HepG2 (cell line): Measurements from ENCODE around the gene SGPL1. TPM values are rescaled to one million over a fixed set of nuclear protein-coding genes. Genes with fewer than 3 reads are reported as not detected.

Source experiments
- ATRX ChIP-seq: sonication (generic); formaldehyde crosslinking; IDR thresholded peaks from 2 replicates; pipeline ENCODE4 v1.4.0; 2020; ENCODE audit warnings: missing genetic modification reagents, borderline replicate concordance
- CAMTA2 ChIP-seq: sonication (generic); formaldehyde crosslinking; IDR thresholded peaks from 2 replicates; pipeline ENCODE4 v1.4.0; 2020; ENCODE audit warnings: mild to moderate bottlenecking, missing genetic modification reagents, borderline replicate concordance
- CSRNP1 ChIP-seq: sonication (generic); formaldehyde crosslinking; IDR thresholded peaks from 2 replicates; pipeline ENCODE4 v1.8.1; 2023; ENCODE audit warnings: mild to moderate bottlenecking, missing genetic modification reagents
- DNMT3B ChIP-seq: conservative IDR thresholded peaks from 2 replicates; pipeline ENCODE4 v1.6.1; 2016; ENCODE audit warnings: missing biosample characterization, control low read depth
- ELF4 ChIP-seq: sonication (generic); formaldehyde crosslinking; IDR thresholded peaks from 2 replicates; pipeline ENCODE4 v1.5.0; 2020; ENCODE audit warnings: missing genetic modification reagents, mild to moderate bottlenecking, moderate library complexity, borderline replicate concordance
- HDAC1 ChIP-seq: sonication (generic); formaldehyde crosslinking; IDR thresholded peaks from 2 replicates; pipeline ENCODE4 v1.5.1; 2020; ENCODE audit warnings: mild to moderate bottlenecking, missing genetic modification reagents
- MAF1 ChIP-seq: sonication (generic); formaldehyde crosslinking; IDR thresholded peaks from 2 replicates; pipeline ENCODE4 v1.5.0; 2020; ENCODE audit warnings: missing genetic modification reagents, borderline replicate concordance
- MAFG ChIP-seq: sonication (generic); formaldehyde crosslinking; IDR thresholded peaks from 2 replicates; pipeline ENCODE4 v1.5.1; 2020; ENCODE audit warnings: mild to moderate bottlenecking, missing genetic modification reagents
- MYNN ChIP-seq: sonication (generic); formaldehyde crosslinking; IDR thresholded peaks from 2 replicates; pipeline ENCODE4 v1.4.0; 2020; ENCODE audit warnings: mild to moderate bottlenecking, low read depth, missing genetic modification reagents
- RNF2 ChIP-seq: fragments of 450-650 bp; conservative IDR thresholded peaks from 2 replicates; pipeline ENCODE4 v1.6.1; 2016; ENCODE audit warnings: low read depth
- SATB2 ChIP-seq: sonication (generic); formaldehyde crosslinking; IDR thresholded peaks from 2 replicates; pipeline ENCODE4 v1.5.0; 2020; ENCODE audit warnings: missing genetic modification reagents
- SNAPC2 ChIP-seq: sonication (generic); formaldehyde crosslinking; IDR thresholded peaks from 2 replicates; pipeline ENCODE4 v1.8.1; 2022; ENCODE audit warnings: mild to moderate bottlenecking, missing genetic modification reagents
- XRCC5 ChIP-seq: fragments of 200-400 bp; formaldehyde crosslinking; optimal IDR thresholded peaks from 2 replicates; pipeline ENCODE3; 2017; ENCODE audit warnings: mild to moderate bottlenecking, low read length
- ZBTB10 ChIP-seq: sonication (generic); formaldehyde crosslinking; IDR thresholded peaks from 2 replicates; pipeline ENCODE4 v1.4.0; 2020; ENCODE audit warnings: missing genetic modification reagents, borderline replicate concordance
- ZNF124 ChIP-seq: sonication (generic); formaldehyde crosslinking; IDR thresholded peaks from 2 replicates; pipeline ENCODE4 v1.4.0; 2020; ENCODE audit warnings: missing genetic modification reagents
- ZNF230 ChIP-seq: sonication (generic); formaldehyde crosslinking; IDR thresholded peaks from 2 replicates; pipeline ENCODE4 v1.4.0; 2020; ENCODE audit warnings: mild to moderate bottlenecking, missing genetic modification reagents
- ZNF282 ChIP-seq: fragments of 450-650 bp; IDR thresholded peaks from 2 replicates; pipeline ENCODE4 v1.6.1; 2018; ENCODE audit not compliant: partially characterized antibody
- ZNF431 ChIP-seq: sonication (generic); formaldehyde crosslinking; IDR thresholded peaks from 2 replicates; pipeline ENCODE4 v1.9.0; 2022; ENCODE audit warnings: missing genetic modification reagents, low read depth, mild to moderate bottlenecking, borderline replicate concordance
- ZNF512 ChIP-seq: sonication (generic); formaldehyde crosslinking; IDR thresholded peaks from 2 replicates; pipeline ENCODE4 v1.4.0; 2020; ENCODE audit warnings: mild to moderate bottlenecking, missing genetic modification reagents
- ZNF782 ChIP-seq: sonication (generic); formaldehyde crosslinking; IDR thresholded peaks from 2 replicates; pipeline ENCODE4 v1.4.0; 2020; ENCODE audit warnings: missing genetic modification reagents, mild to moderate bottlenecking, borderline replicate concordance
- polyA plus RNA-seq, 8 experiments: library from polyadenylated mRNA; depleted of rRNA in 3 of 8; stranded (reverse) in 7 of 8; unstranded in 1 of 8; fragments of >200 nt; fragmentation: Illumina TruSeq in 4 of 8; extraction: Trizol in 4 of 8; gene quantifications; 2 replicates each; pipeline versions ENCODE4 v1.2.1 to v1.2.3, GENCODE V29; 2011 to 2016; ENCODE audit warnings: low read depth in 4 of 8, missing spikeins in 1 of 8, mixed read lengths in 1 of 8; ENCODE audit not compliant: insufficient read depth in 1 of 8
- total RNA-seq, 5 experiments: library from RNA; depleted of rRNA; stranded (reverse); fragments of >200 nt; fragmentation: Illumina TruSeq; extraction: Trizol; gene quantifications; 2 replicates each; pipeline ENCODE4 v1.2.3, GENCODE V29; 2016; ENCODE audit warnings: low read depth in 1 of 5
- TF ChIP-seq, protein P1 (sequence below): sonication (generic); formaldehyde crosslinking; IDR thresholded peaks from 2 replicates; pipeline ENCODE4 v1.5.1; 2020; ENCODE audit warnings: missing genetic modification reagents, mild to moderate bottlenecking, borderline replicate concordance

Gene SGPL1
- total and polyA plus RNA-seq, 2 of the 13 experiments (the other 11 are each of a cell fraction or from before 2014, with no cell fraction given), result 17.6 to 25.0 TPM

DNA sequence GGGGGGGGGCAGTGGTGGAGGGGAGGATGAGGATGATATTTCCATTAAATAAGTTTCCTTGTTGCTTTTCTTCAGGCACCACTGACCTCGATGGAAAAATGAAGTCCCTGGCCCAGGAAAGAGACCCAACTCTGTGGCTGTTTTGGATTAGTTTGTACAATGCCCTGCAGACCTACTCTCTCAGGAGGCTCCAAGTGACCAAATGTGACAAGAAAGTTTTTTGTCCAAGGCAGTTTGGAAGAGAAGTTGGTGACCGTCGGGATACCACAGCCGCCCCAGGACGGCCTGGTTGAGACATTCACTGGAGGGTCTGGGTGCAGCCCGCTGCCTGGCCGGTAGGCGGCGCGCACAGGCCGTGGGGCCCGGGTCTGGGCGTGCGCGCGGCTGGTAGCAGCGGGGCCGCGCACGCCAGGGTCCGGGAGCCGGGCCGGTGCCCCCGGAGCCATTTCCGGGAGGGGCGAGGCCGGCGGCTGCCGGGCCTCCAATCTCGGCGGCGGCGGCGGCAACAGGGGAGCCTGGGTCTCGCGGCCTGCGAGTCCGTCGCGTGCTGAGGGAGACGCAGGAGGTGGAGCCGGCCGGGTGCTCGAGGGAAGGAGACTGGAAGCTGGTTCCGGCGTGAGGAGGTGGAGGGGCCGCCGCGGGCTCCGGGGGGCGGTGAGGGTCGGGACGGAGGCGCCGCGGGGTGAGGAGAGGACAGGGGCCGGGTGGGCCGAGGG is at the start of gene SGPL1 (continued):
- TF ChIP-seq ATRX (CRISPR knock-in tag) (no peak), HDAC1 (CRISPR knock-in tag) (no peak), ZNF512 (CRISPR knock-in tag) (no peak), MAFG (CRISPR knock-in tag) (no peak), ZBTB10 (no peak), ZNF230 (no peak), RNF2 (0 out of 2 replicates have a peak, but pooled peaks have one; percentile 24), MAF1 (no peak; the same call in 1 of the 2 replicates), ZNF431 (CRISPR knock-in tag) (no peak), CSRNP1 (CRISPR knock-in tag) (no peak), ZNF282 (no peak), XRCC5 (peak; percentile 88), SNAPC2 (CRISPR knock-in tag) (no peak), MYNN (no peak), CAMTA2 (CRISPR knock-in tag) (no peak), ZNF782 (CRISPR knock-in tag) (no peak), SATB2 (CRISPR knock-in tag) (no peak), DNMT3B (CRISPR knock-in tag) (no peak), ZNF124 (CRISPR knock-in tag) (no peak), ELF4 (no peak)
- TF ChIP-seq, protein P1, sequence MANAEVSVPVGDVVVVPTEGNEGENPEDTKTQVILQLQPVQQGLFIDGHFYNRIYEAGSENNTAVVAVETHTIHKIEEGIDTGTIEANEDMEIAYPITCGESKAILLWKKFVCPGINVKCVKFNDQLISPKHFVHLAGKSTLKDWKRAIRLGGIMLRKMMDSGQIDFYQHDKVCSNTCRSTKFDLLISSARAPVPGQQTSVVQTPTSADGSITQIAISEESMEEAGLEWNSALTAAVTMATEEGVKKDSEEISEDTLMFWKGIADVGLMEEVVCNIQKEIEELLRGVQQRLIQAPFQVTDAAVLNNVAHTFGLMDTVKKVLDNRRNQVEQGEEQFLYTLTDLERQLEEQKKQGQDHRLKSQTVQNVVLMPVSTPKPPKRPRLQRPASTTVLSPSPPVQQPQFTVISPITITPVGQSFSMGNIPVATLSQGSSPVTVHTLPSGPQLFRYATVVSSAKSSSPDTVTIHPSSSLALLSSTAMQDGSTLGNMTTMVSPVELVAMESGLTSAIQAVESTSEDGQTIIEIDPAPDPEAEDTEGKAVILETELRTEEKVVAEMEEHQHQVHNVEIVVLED (CRISPR knock-in tag), result peak; percentile 74
